HG03097 (cell line): ENCODE results near the gene IFIT3.
"Not testable (repeated sequence)": the region's sequence is repeated elsewhere in the genome, so short reads cannot be mapped to it uniquely, and the experiment has no call there.

Experiments
- ATAC-seq: cut with Tn5 transposase; IDR thresholded peaks from one replicate; pipeline ENCODE4 v1.9.1; 2021; ENCODE audit not compliant: unreplicated experiment, low FRiP score

IFIT3 gene

GRCh38 chr10:89302625-89303024, 25.2 kb upstream of the IFIT3 start:
- ATAC-seq, result no peak

- no peak for ATAC-seq
These were observed 24.6 kb upstream of the IFIT3 start for GRCh38 chr10:89303161-89303560.

GRCh38 chr10:89304026-89304425, 23.8 kb upstream of the IFIT3 start:
- ATAC-seq, result no peak

GRCh38 chr10:89304446-89304845, 23.4 kb upstream of the IFIT3 start:
- ATAC-seq, result no peak

GRCh38 chr10:89304925-89305324, 22.9 kb upstream of the IFIT3 start:
- no peak for ATAC-seq

- no peak for ATAC-seq
These were observed 21.9 kb upstream of the IFIT3 start for GRCh38 chr10:89305766-89306433.

GRCh38 chr10:89306434-89307268, 21.1 kb upstream of the IFIT3 start:
- ATAC-seq, result no peak

- no peak for ATAC-seq
These were observed 20.6 kb upstream of the IFIT3 start for GRCh38 chr10:89307269-89307577.

- ATAC-seq, result no peak
These were observed 19.5 kb upstream of the IFIT3 start for GRCh38 chr10:89308266-89308665.

GRCh38 chr10:89308736-89309135, 19.1 kb upstream of the IFIT3 start:
- ATAC-seq, result no peak

- ATAC-seq, result no peak
These were observed 18.4 kb upstream of the IFIT3 start for GRCh38 chr10:89309156-89310055.

GRCh38 chr10:89310056-89310893, 17.5 kb upstream of the IFIT3 start:
- ATAC-seq, result no peak

- no peak for ATAC-seq
These were observed 14.8 kb upstream of the IFIT3 start for GRCh38 chr10:89312973-89313372.

- no peak for ATAC-seq
These were observed 13.1 kb upstream of the IFIT3 start for GRCh38 chr10:89314676-89315075.

- not testable (repeated sequence) for ATAC-seq
These were observed 9.8 kb upstream of the IFIT3 start for GRCh38 chr10:89318047-89318446.

GRCh38 chr10:89325081-89325480, 2.7 kb upstream of the IFIT3 start:
- not testable (repeated sequence) for ATAC-seq

GRCh38 chr10:89325856-89326255, 1.9 kb upstream of the IFIT3 start:
- ATAC-seq, result not testable (repeated sequence)

GRCh38 chr10:89329151-89329550, 1.4 kb downstream of the IFIT3 start:
- ATAC-seq, result no peak

GRCh38 chr10:89330014-89330413, 2.2 kb downstream of the IFIT3 start:
- ATAC-seq, result not testable (repeated sequence)

GRCh38 chr10:89330537-89331212, 2.9 kb downstream of the IFIT3 start:
- ATAC-seq, result no peak
